Upper lobe of left lung (tissue), 4 donors: ENCODE measurements around the gene SOX10.

ENCODE experiments used
- CTCF ChIP-seq, 6 experiments: fragments of 450-650 bp in 4 of 6; fragments of 200-600 bp in 2 of 6; sonication (generic) in 2 of 6; IDR thresholded peaks; one replicate each; pipeline ENCODE4 v1.5.1; 2016 to 2019; ENCODE audit warnings: antibody characterized with exemption in 6 of 6
- EP300 ChIP-seq, 4 donors: sonication (generic); formaldehyde crosslinking; IDR thresholded peaks; one replicate each; pipeline ENCODE4 v1.5.1; 2017; ENCODE audit warnings: antibody characterized with exemption in 4 of 4, control low read depth in 2 of 4
- POLR2AphosphoS5 ChIP-seq, 2 donors: sonication (generic); formaldehyde crosslinking; IDR thresholded peaks; one replicate each; pipeline ENCODE4 v1.5.1; 2017; ENCODE audit warnings: antibody characterized with exemption in 2 of 2

GRCh38 chr22:37983860-37984791, at the start of gene SOX10:
- no peak for TF ChIP-seq POLR2AphosphoS5 (IDR thresholded peaks at IDR 0.05)
- no peak for TF ChIP-seq EP300 (IDR thresholded peaks at IDR 0.05)
- no peak for TF ChIP-seq CTCF (IDR thresholded peaks at IDR 0.05)
